Measurements from ENCODE around the gene TRIML2. TPM values are rescaled to one million over a fixed set of nuclear protein-coding genes. Genes with fewer than 3 reads are reported as not detected.

TRIML2 gene
- total RNA-seq, 5 donors from 2014 or later (not counting 1 experiment from before 2014, with no cell fraction given): not detected

- ChIA-PET CTCF (no interaction called here), POLR2A (no interaction called here)
- H3K9me3 Mint-ChIP-seq: peaks cover 1 to 8% (median 3%) of the 10 kb centered on the region in 3 donors
- H3K27ac ChIP-seq (ENCODE audit: low read length): no peak overlapping the region
- H3K36me3 ChIP-seq (ENCODE audit: control insufficient read depth in 2 of 2, extremely low read depth in 1 of 2, insufficient read depth in 1 of 2, low read length in 1 of 2): no peaks in the 10 kb centered on the region
- H3K27ac Mint-ChIP-seq: no peak overlapping the region
- H3K9me3 ChIP-seq: no peaks in the 10 kb centered on the region
- H3K4me3 ChIP-seq (ENCODE audit: control insufficient read depth in 1 of 2, extremely low read depth in 1 of 2, low read length in 1 of 2): no peak overlapping the region
- no peaks in the 10 kb centered on the region for H3K27me3 ChIP-seq (replicated peaks in 1 of 2; ENCODE audit: control insufficient read depth in 2 of 2, extremely low read depth in 1 of 2, insufficient read depth in 2 of 2, low read length in 1 of 2)
- no peak for DNase-seq
- no peak for ATAC-seq (replicated peaks in 1 of 4)
- H3K4me1 Mint-ChIP-seq: no peaks in the 10 kb centered on the region
- WGBS (ENCODE audit: insufficient coverage): 70% methylated on average over 7 of the region's 10 CpGs
- H3K27me3 Mint-ChIP-seq: no peaks in the 10 kb centered on the region
- H3K4me3 Mint-ChIP-seq: no peak overlapping the region
- H3K36me3 Mint-ChIP-seq: no peaks in the 10 kb centered on the region
- H3K4me1 ChIP-seq (ENCODE audit: control insufficient read depth in 1 of 2, extremely low read depth in 1 of 2, insufficient read depth in 2 of 2, low read length in 2 of 2): no peaks in the 10 kb centered on the region
These were observed 36.2 kb upstream of the TRIML2 start for GRCh38 chr4:188145601-188146000.

DNA sequence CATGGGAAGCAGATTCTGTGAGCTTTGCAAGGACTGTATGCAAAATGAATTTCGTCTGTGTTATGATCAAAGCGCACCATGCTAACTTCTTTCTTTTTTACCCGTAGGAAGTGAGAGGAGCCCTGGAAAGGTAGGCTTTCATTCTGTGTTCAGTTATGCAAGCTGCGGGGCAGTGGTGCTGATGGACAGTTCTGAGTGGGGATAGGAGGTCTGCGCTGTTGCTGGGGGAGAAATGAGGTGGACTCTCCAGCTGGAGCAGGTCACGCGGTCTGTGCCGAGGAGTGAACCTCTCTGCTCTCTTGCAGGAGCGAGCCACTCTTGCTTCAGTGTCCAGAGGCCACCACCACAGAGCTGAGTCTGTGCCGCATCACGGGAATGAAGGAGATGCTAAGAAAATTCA is 34.3 kb upstream of the TRIML2 start:
- peaks cover 1 to 11% (median 3%) of the 10 kb centered on the region in 3 donors for H3K9me3 Mint-ChIP-seq
- no peak overlapping the region for H3K27ac ChIP-seq (ENCODE audit: low read length)
- ATAC-seq (replicated peaks in 1 of 4) (no peak), DNase-seq (no peak)
- no peak overlapping the region for H3K4me3 ChIP-seq (ENCODE audit: control insufficient read depth in 1 of 2, extremely low read depth in 1 of 2, low read length in 1 of 2)
- CTCF ChIA-PET: no interaction called here
- WGBS (ENCODE audit: insufficient coverage): 88% methylated on average over 11 of the region's 11 CpGs
- no peaks in the 10 kb centered on the region for H3K9me3 ChIP-seq
- no peaks in the 10 kb centered on the region for H3K4me1 ChIP-seq (ENCODE audit: control insufficient read depth in 1 of 2, extremely low read depth in 1 of 2, insufficient read depth in 2 of 2, low read length in 2 of 2)
- H3K27me3 ChIP-seq (replicated peaks in 1 of 2; ENCODE audit: control insufficient read depth in 2 of 2, extremely low read depth in 1 of 2, insufficient read depth in 2 of 2, low read length in 1 of 2): no peaks in the 10 kb centered on the region
- no peaks in the 10 kb centered on the region for H3K4me1 Mint-ChIP-seq
- H3K36me3 ChIP-seq (ENCODE audit: control insufficient read depth in 2 of 2, extremely low read depth in 1 of 2, insufficient read depth in 1 of 2, low read length in 1 of 2): no peaks in the 10 kb centered on the region
- no peaks in the 10 kb centered on the region for H3K27me3 Mint-ChIP-seq
- POLR2A ChIA-PET: interaction anchor here in 1 of 2 donors (0.5 kb wide), 1 partner anchor 819 kb away, joined by 4 read pairs; no protein-coding TSS in a partner anchor
- no peaks in the 10 kb centered on the region for H3K36me3 Mint-ChIP-seq
- no peak overlapping the region for H3K27ac Mint-ChIP-seq
- H3K4me3 Mint-ChIP-seq: no peak overlapping the region

- ATAC-seq (replicated peaks in 1 of 4): no peak
- ChIA-PET POLR2A (no interaction called here), CTCF (interaction anchor here in 1 of 2 donors (0.7 kb wide), 1 partner anchor 49 kb away, joined by 5 read pairs; no protein-coding TSS in a partner anchor)
- Mint-ChIP-seq H3K27ac (no peak overlapping the region), H3K9me3 (peaks cover 3 to 20% (median 4%) of the 10 kb centered on the region in 3 donors), H3K4me3 (no peak overlapping the region), H3K27me3 (no peaks in the 10 kb centered on the region), H3K36me3 (no peaks in the 10 kb centered on the region), H3K4me1 (no peaks in the 10 kb centered on the region)
- no peaks in the 10 kb centered on the region for H3K4me1 ChIP-seq (ENCODE audit: control insufficient read depth in 1 of 2, extremely low read depth in 1 of 2, insufficient read depth in 2 of 2, low read length in 2 of 2)
- no peak overlapping the region for H3K27ac ChIP-seq (ENCODE audit: low read length)
- H3K9me3 ChIP-seq: no peaks in the 10 kb centered on the region
- DNase-seq: no peak
- WGBS (ENCODE audit: insufficient coverage): 83% methylated on average over 17 of the region's 19 CpGs
- no peak overlapping the region for H3K4me3 ChIP-seq (ENCODE audit: control insufficient read depth in 1 of 2, extremely low read depth in 1 of 2, low read length in 1 of 2)
- no peaks in the 10 kb centered on the region for H3K27me3 ChIP-seq (replicated peaks in 1 of 2; ENCODE audit: control insufficient read depth in 2 of 2, extremely low read depth in 1 of 2, insufficient read depth in 2 of 2, low read length in 1 of 2)
- H3K36me3 ChIP-seq (ENCODE audit: control insufficient read depth in 2 of 2, extremely low read depth in 1 of 2, insufficient read depth in 1 of 2, low read length in 1 of 2): no peaks in the 10 kb centered on the region
These were observed 30.3 kb upstream of the TRIML2 start for GRCh38 chr4:188139671-188140070.

DNA sequence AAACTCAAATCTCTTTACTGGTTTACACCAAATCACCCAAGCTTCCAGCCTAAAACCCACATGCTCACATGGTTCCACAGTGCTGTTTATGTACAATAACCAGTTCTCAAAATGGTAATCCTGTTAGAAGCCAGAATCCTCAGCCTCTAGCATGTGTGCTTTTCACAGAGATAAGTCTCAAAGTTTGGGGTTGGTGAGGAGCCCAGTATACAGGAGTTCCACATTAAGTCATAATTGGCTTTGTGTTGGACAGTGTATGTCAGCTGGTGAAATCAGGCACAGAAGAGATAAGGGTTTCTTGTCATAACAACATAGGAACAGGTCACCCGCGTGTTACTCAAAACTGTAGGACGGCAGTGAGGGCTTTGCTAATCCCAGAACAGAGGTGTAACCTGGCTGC is 29.7 kb upstream of the TRIML2 start, which contains the start of gene TRIML1:
TSS of gene TRIML1 (plus strand) at position 301 of the 400 bp plus-strand sequence. CDS start 118 bp downstream, outside the sequence.
- 100% methylated on average over 3 of the region's 3 CpGs for WGBS (ENCODE audit: insufficient coverage)

GRCh38 chr4:188138227-188138626 is 28.8 kb upstream of the TRIML2 start:
- ATAC-seq (replicated peaks in 1 of 4) (no peak), DNase-seq (no peak)
- Mint-ChIP-seq H3K36me3 (no peaks in the 10 kb centered on the region), H3K27ac (no peak overlapping the region), H3K27me3 (no peaks in the 10 kb centered on the region), H3K4me3 (no peak overlapping the region), H3K9me3 (peaks cover 0 to 18% (median 4%) of the 10 kb centered on the region in 3 donors), H3K4me1 (no peaks in the 10 kb centered on the region)
- H3K4me1 ChIP-seq (ENCODE audit: control insufficient read depth in 1 of 2, extremely low read depth in 1 of 2, insufficient read depth in 2 of 2, low read length in 2 of 2): no peaks in the 10 kb centered on the region
- H3K36me3 ChIP-seq (ENCODE audit: control insufficient read depth in 2 of 2, extremely low read depth in 1 of 2, insufficient read depth in 1 of 2, low read length in 1 of 2): no peaks in the 10 kb centered on the region
- ChIA-PET CTCF (no interaction called here), POLR2A (no interaction called here)
- H3K9me3 ChIP-seq: no peaks in the 10 kb centered on the region
- no peak overlapping the region for H3K4me3 ChIP-seq (ENCODE audit: control insufficient read depth in 1 of 2, extremely low read depth in 1 of 2, low read length in 1 of 2)
- WGBS (ENCODE audit: insufficient coverage): 70% methylated on average over 9 of the region's 10 CpGs
- H3K27me3 ChIP-seq (replicated peaks in 1 of 2; ENCODE audit: control insufficient read depth in 2 of 2, extremely low read depth in 1 of 2, insufficient read depth in 2 of 2, low read length in 1 of 2): no peaks in the 10 kb centered on the region
- no peak overlapping the region for H3K27ac ChIP-seq (ENCODE audit: low read length)

More for the DNA sequence above, 29.7 kb upstream of the TRIML2 start, which contains the start of gene TRIML1:
- no peak for DNase-seq
- Histone ChIP-seq H3K27ac (ENCODE audit: low read length) (no peak within 1 kb of the TSS), H3K27me3 (replicated peaks in 1 of 2; ENCODE audit: control insufficient read depth in 2 of 2, extremely low read depth in 1 of 2, insufficient read depth in 2 of 2, low read length in 1 of 2) (no peaks in the 10 kb centered on the region), H3K4me1 (ENCODE audit: control insufficient read depth in 1 of 2, extremely low read depth in 1 of 2, insufficient read depth in 2 of 2, low read length in 2 of 2) (no peaks in the 10 kb centered on the region), H3K9me3 (no peaks in the 10 kb centered on the region), H3K36me3 (ENCODE audit: control insufficient read depth in 2 of 2, extremely low read depth in 1 of 2, insufficient read depth in 1 of 2, low read length in 1 of 2) (no peaks in the 10 kb centered on the region), H3K4me3 (ENCODE audit: control insufficient read depth in 1 of 2, extremely low read depth in 1 of 2, low read length in 1 of 2) (no peak within 1 kb of the TSS)
- Mint-ChIP-seq H3K9me3 (peaks cover 3 to 18% (median 4%) of the 10 kb centered on the region in 3 donors), H3K4me3 (no peak within 1 kb of the TSS), H3K4me1 (no peaks in the 10 kb centered on the region), H3K27me3 (no peaks in the 10 kb centered on the region), H3K36me3 (no peaks in the 10 kb centered on the region), H3K27ac (no peak within 1 kb of the TSS)
- ChIA-PET POLR2A (no interaction called here), CTCF (no interaction called here)
- no peak for ATAC-seq (replicated peaks in 1 of 4)

DNA sequence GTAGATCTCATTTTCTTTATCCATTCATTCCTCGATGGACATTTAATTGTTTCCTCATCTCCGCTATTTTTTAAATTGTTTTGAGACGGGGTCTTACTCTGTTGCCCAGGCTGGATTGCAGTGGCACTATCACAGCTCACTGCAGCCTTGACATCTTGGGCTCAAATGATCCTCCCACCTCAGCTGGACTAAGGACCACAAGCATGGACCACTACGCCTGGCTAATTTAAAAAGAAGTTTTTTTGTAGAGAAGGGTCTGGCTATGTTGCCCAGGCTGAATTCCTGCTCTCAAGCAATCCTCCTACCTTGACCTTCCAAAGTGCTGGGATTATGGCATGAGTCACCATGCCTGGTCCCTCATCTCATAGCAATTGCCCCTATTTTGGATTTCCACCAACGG is 22.8 kb upstream of the TRIML2 start:
- H3K4me1 ChIP-seq (ENCODE audit: control insufficient read depth in 1 of 2, extremely low read depth in 1 of 2, insufficient read depth in 2 of 2, low read length in 2 of 2): no peaks in the 10 kb centered on the region
- DNase-seq: no peak
- ChIA-PET POLR2A (no interaction called here), CTCF (no interaction called here)
- H3K36me3 ChIP-seq (ENCODE audit: control insufficient read depth in 2 of 2, extremely low read depth in 1 of 2, insufficient read depth in 1 of 2, low read length in 1 of 2): no peaks in the 10 kb centered on the region
- Mint-ChIP-seq H3K27ac (no peak overlapping the region), H3K4me1 (no peaks in the 10 kb centered on the region), H3K36me3 (no peaks in the 10 kb centered on the region), H3K4me3 (no peak overlapping the region), H3K9me3 (peaks cover 9 to 26% (median 15%) of the 10 kb centered on the region in 3 donors), H3K27me3 (no peaks in the 10 kb centered on the region)
- H3K27me3 ChIP-seq (replicated peaks in 1 of 2; ENCODE audit: control insufficient read depth in 2 of 2, extremely low read depth in 1 of 2, insufficient read depth in 2 of 2, low read length in 1 of 2): no peaks in the 10 kb centered on the region
- H3K4me3 ChIP-seq (ENCODE audit: control insufficient read depth in 1 of 2, extremely low read depth in 1 of 2, low read length in 1 of 2): no peak overlapping the region
- ATAC-seq (replicated peaks in 1 of 4): no peak
- H3K9me3 ChIP-seq: peaks cover 3% of the 10 kb centered on the region
- WGBS (ENCODE audit: insufficient coverage): 100% methylated on average over 1 of the region's 5 CpGs
- H3K27ac ChIP-seq (ENCODE audit: low read length): no peak overlapping the region

DNA sequence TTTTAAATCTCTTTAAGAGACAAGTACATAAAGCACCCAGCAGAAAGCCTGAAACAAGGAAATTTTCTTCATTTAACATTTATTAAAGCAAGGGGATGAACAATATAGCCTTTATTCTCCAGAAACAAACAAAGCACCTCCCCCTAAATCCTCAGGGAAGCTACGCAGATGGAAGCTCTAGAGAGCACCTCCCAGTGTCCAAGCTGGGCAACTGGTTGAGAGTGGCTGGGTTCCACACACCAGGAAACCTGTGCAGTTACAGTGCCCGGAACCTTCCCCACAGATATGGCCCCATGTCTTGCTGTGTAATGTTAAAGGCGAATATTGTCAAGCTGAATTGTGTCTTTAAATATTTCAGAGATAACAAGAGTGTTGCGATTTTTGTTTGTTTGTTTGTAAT is 21.0 kb upstream of the TRIML2 start:
- Mint-ChIP-seq H3K36me3 (no peaks in the 10 kb centered on the region), H3K4me3 (no peak overlapping the region), H3K27ac (no peak overlapping the region), H3K27me3 (no peaks in the 10 kb centered on the region), H3K9me3 (peaks cover 15 to 25% (median 19%) of the 10 kb centered on the region in 3 donors), H3K4me1 (no peaks in the 10 kb centered on the region)
- Histone ChIP-seq H3K36me3 (ENCODE audit: control insufficient read depth in 2 of 2, extremely low read depth in 1 of 2, insufficient read depth in 1 of 2, low read length in 1 of 2) (no peaks in the 10 kb centered on the region), H3K4me1 (ENCODE audit: control insufficient read depth in 1 of 2, extremely low read depth in 1 of 2, insufficient read depth in 2 of 2, low read length in 2 of 2) (no peaks in the 10 kb centered on the region), H3K27ac (ENCODE audit: low read length) (no peak overlapping the region), H3K4me3 (ENCODE audit: control insufficient read depth in 1 of 2, extremely low read depth in 1 of 2, low read length in 1 of 2) (no peak overlapping the region), H3K9me3 (peaks cover 3% of the 10 kb centered on the region), H3K27me3 (replicated peaks in 1 of 2; ENCODE audit: control insufficient read depth in 2 of 2, extremely low read depth in 1 of 2, insufficient read depth in 2 of 2, low read length in 1 of 2) (no peaks in the 10 kb centered on the region)
- ATAC-seq (replicated peaks in 1 of 4) (no peak), DNase-seq (no peak)
- CTCF ChIA-PET: no interaction called here
- WGBS (ENCODE audit: insufficient coverage): 70% methylated on average over 2 of the region's 4 CpGs
- POLR2A ChIA-PET: no interaction called here
